ENCODE data around the gene GNA15. TPM values are rescaled to one million over a fixed set of nuclear protein-coding genes. Genes with fewer than 3 reads are reported as not detected.

GNA15 gene
- polyA plus RNA-seq, 1 experiment, result 0.06 TPM

DNA sequence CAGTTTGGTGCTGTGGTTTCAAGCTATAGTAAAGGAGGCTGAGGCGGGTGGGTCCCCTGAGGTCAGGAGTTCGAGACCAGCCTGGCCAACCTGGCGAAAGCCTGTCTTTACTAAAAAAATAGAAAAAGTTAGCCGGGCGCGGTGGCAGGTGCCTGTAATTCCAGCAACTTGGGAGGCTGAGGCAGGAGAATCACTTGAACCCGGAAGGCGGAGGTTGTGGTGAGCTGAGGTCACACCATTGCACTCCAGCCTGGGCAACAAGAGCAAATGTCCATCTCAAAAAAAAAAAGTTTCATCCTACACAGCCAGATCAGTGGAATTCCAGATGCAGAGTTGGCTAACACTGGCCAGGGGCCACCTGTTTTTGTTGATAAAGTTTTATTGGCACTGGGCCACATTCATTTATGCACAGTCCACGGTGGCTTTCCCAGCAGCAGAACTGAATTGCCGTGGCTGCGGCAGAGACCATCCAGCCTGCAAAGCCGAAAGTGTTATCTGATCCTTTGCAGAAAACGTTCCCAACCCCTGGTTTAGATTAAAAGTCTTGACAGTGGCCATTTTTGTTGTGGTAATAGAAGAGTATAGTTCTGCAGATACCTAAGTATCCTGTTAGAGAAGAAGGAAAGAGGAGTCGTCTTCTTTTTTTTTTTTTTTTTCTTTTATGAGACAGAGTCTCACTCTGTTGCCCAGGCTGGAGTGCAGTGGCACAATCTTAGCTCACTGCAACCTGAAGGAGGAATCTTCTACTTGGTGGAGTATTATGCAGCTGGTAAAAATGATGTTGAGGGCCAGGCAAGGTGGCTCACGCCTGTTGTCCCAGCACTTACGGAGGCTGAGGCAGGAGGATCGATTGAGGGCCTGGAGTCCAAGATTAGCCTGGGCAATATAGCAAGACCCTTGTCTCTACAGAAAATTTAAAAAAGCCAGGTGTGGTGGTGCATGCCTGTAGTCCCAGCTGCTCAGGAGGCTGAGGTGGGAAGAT is 58.6 kb downstream of the GNA15 start:
- CTCF ChIA-PET, result no interaction called here
- no peak for DNase-seq (ENCODE audit: low read depth)

DNA sequence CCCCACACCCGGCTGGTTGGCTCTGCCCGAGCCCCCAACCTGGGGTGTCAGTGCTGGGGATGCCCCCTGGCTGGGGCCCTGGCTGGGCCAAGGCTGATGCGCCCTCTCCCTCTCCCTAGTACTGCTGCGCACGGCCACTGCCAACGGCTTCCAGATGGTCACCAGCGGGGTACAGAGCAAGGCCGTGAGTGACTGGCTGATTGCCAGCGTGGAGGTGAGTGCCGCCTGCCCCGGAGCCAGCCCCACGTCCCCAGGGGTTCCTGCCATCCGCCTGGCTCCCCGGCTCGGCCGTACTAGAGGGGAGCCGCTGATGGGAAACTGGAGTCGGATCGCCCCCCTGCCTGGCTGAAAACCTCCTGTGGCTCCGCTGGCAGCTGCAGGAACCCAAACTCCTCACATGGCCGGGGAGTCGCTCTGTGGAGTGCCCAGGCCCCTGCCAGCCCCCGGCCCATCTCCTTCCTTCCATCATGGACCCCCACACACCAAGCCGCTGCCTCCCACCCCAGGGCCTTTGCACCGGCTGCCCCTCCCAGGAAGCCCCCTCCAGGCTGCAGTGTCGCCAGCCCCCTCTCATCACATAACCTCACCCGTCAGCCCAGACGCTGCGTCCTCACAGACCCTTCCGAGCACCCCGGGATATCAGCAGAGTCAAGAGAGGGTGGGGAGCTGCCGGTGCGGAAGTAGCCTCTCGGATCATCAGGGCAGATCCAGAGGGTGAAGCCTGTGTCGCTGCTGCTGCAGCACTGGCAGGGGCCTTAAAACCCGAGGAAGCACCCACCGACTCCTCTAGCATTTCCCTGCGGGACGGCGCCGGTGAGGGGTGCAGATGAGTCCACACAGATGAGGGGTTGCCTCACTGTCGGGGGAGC is 60.5 kb downstream of the GNA15 start:
- TF ChIP-seq, protein P1, sequence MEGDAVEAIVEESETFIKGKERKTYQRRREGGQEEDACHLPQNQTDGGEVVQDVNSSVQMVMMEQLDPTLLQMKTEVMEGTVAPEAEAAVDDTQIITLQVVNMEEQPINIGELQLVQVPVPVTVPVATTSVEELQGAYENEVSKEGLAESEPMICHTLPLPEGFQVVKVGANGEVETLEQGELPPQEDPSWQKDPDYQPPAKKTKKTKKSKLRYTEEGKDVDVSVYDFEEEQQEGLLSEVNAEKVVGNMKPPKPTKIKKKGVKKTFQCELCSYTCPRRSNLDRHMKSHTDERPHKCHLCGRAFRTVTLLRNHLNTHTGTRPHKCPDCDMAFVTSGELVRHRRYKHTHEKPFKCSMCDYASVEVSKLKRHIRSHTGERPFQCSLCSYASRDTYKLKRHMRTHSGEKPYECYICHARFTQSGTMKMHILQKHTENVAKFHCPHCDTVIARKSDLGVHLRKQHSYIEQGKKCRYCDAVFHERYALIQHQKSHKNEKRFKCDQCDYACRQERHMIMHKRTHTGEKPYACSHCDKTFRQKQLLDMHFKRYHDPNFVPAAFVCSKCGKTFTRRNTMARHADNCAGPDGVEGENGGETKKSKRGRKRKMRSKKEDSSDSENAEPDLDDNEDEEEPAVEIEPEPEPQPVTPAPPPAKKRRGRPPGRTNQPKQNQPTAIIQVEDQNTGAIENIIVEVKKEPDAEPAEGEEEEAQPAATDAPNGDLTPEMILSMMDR (IDR thresholded peaks at IDR 0.05; ENCODE audit: insufficient read depth, low read depth, low read length), result no peak
- Histone ChIP-seq H3K36me3 (ENCODE audit: control insufficient read depth, insufficient read depth, low read length) (peaks cover 12% of the 10 kb centered on the region), H3K27me3 (ENCODE audit: control insufficient read depth, insufficient read depth, low read length) (no peaks in the 10 kb centered on the region), H3K4me3 (ENCODE audit: low read depth, low read length) (no peak overlapping the region)
- ChIA-PET POLR2A (no interaction called here), CTCF (no interaction called here)
- DNase-seq (ENCODE audit: low read depth), result no peak

More for the DNA sequence above, 58.6 kb downstream of the GNA15 start:
- Histone ChIP-seq H3K36me3 (ENCODE audit: control insufficient read depth, insufficient read depth, low read length) (peaks cover 10% of the 10 kb centered on the region), H3K27me3 (ENCODE audit: control insufficient read depth, insufficient read depth, low read length) (no peaks in the 10 kb centered on the region), H3K4me3 (ENCODE audit: low read depth, low read length) (no peak overlapping the region)
- TF ChIP-seq, protein P1 (IDR thresholded peaks at IDR 0.05; ENCODE audit: insufficient read depth, low read depth, low read length), result no peak
- POLR2A ChIA-PET, result no interaction called here

GRCh38 chr19:3196933-3197205 is 61.0 kb downstream of the GNA15 start:
- H3K4me3 ChIP-seq (ENCODE audit: low read depth, low read length), result no peak overlapping the region
- peaks cover 12% of the 10 kb centered on the region for H3K36me3 ChIP-seq (ENCODE audit: control insufficient read depth, insufficient read depth, low read length)
- CTCF ChIA-PET, result no interaction called here
- POLR2A ChIA-PET, result no interaction called here
- DNase-seq (ENCODE audit: low read depth), result no peak
- H3K27me3 ChIP-seq (ENCODE audit: control insufficient read depth, insufficient read depth, low read length), result no peaks in the 10 kb centered on the region
- TF ChIP-seq, protein P1 (IDR thresholded peaks at IDR 0.05; ENCODE audit: insufficient read depth, low read depth, low read length), result no peak

DNA sequence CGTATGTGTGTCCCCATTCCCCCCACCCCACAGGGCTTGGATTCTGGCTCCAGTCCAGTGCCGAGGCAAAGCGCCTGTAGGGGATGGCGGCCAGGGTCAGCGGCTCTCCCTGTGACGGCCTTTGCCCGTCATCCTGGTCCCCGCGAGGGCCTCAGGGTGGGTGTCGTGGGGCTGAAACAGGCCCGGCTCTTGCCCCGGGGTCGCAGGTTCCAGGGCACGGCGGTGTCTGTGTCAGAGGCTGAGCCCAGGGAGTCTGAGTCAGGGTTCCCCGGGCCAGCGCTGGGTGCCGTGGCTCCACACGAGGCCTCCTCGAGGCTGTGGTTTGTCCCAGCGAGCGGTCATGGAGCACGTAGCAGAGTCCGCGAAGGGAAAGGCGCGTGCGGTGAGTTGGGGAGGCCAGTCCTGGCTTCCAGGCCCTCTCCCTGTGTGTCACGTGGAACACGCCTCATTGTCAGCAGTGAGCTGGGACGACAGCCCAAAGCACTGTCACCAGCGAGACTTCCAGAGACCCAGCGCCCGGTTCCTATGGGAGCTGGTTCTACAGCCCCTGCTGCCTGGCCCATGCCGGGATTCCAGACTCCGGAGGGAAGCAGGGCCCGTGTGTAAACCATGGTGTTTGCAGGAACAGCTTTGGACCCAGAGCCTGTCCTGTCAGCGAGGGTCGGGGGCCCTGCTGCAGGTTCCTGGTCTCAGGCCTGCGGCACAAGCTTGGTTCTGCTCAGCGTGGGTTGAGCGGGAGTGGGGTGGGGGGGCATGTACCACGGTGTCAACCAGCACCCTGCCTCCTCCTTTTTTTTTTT is 63.3 kb downstream of the GNA15 start:
- POLR2A ChIA-PET, result no interaction called here
- DNase-seq (ENCODE audit: low read depth), result no peak
- Histone ChIP-seq H3K36me3 (ENCODE audit: control insufficient read depth, insufficient read depth, low read length) (peaks cover 12% of the 10 kb centered on the region), H3K27me3 (ENCODE audit: control insufficient read depth, insufficient read depth, low read length) (no peaks in the 10 kb centered on the region), H3K4me3 (ENCODE audit: low read depth, low read length) (no peak overlapping the region)
- CTCF ChIA-PET, result interaction anchor here (1.0 kb wide), 1 partner anchor 21 kb away, joined by 3 read pairs; no protein-coding TSS in a partner anchor
- TF ChIP-seq, protein P1 (IDR thresholded peaks at IDR 0.05; ENCODE audit: insufficient read depth, low read depth, low read length), result no peak

Data from BJ (cell line).